GM12878 (cell line): ENCODE data around the gene STX7. TPM values are rescaled to one million over a fixed set of nuclear protein-coding genes. Genes with fewer than 3 reads are reported as not detected.

Experiments
- ATAC-seq: fragments of 200-7000 bp; cut with Tn5 transposase; 3 replicates; pipeline ENCODE4 v1.9.1; 2020; ENCODE audit warnings: mild to moderate bottlenecking, moderate library complexity
- BruUV-seq: library from RNA; stranded (reverse); fragments of 400-500 nt; replicated peaks from 2 replicates; lab custom pipeline; 2021; lab: Mats Ljungman, UMichigan
- CTCF ChIA-PET: fragments of 300-600 bp; sonication (Branson Sonifier 250); formaldehyde crosslinking; extraction: SDS; loops from one replicate; lab custom pipeline; 2021; ENCODE audit warnings: inconsistent platforms; lab: Yijun Ruan, JAX
- POLR2A ChIA-PET: fragments of 350-600 bp; formaldehyde crosslinking; extraction: SDS; loops from one replicate; lab custom pipeline; 2021; ENCODE audit warnings: inconsistent platforms; lab: Charles Lee
- RAD21 ChIA-PET: fragments of 300-600 bp; sonication (Branson Sonifier 250); formaldehyde crosslinking; loops from one replicate; lab custom pipeline; 2023; ENCODE audit warnings: antibody characterized with exemption; ENCODE audit not compliant: unreplicated experiment; lab: Charles Lee
- SMC1A ChIA-PET: fragments of 300-600 bp; sonication (Branson Sonifier 250); formaldehyde crosslinking; loops from one replicate; lab custom pipeline; 2023; ENCODE audit not compliant: unreplicated experiment, uncharacterized antibody; lab: Charles Lee
- DNase-seq: peaks from one replicate; pipeline ENCODE4 v3.0.0-alpha.2; 2011; ENCODE audit warnings: low read depth, low spot score
- FAIRE-seq: peaks from 3 replicates; lab custom pipeline; 2011; peaks lifted over from hg19 to GRCh38; lab: Jason Lieb, UNC
- H2AFZ ChIP-seq: 2 replicates; pipeline ENCODE4 v1.6.0; 2011; ENCODE audit warnings: low read depth, low read length, control low read depth; ENCODE audit not compliant: control insufficient read depth
- H3K27ac ChIP-seq: 2 replicates; pipeline ENCODE4 v1.5.1; 2011; ENCODE audit warnings: control low read depth; ENCODE audit not compliant: control insufficient read depth, insufficient read depth
- H3K27me3 ChIP-seq, 2 experiments: replicated peaks in 1 of 2; 2 replicates each; pipeline versions ENCODE4 v1.6.0 to v1.6.1; 2011; ENCODE audit warnings: low read length in 1 of 2; ENCODE audit not compliant: control insufficient read depth in 2 of 2, insufficient read depth in 2 of 2
- H3K36me3 ChIP-seq, 2 experiments: 2 replicates each; pipeline ENCODE4 v1.5.1; 2011; ENCODE audit warnings: low read length in 1 of 2; ENCODE audit not compliant: control insufficient read depth in 2 of 2, insufficient read depth in 2 of 2
- H3K4me1 ChIP-seq: 2 replicates; pipeline ENCODE4 v1.6.1; 2011; ENCODE audit warnings: mild to moderate bottlenecking, low read length, moderate library complexity, mixed read lengths; ENCODE audit not compliant: control insufficient read depth, insufficient read depth
- H3K4me2 ChIP-seq: 2 replicates; pipeline ENCODE4 v1.6.0; 2011; ENCODE audit warnings: control low read depth; ENCODE audit not compliant: control insufficient read depth, insufficient read depth
- H3K4me3 ChIP-seq: fragments of 200-600 bp; sonication (generic); 2 replicates; pipeline ENCODE4 v1.5.1; 2016
- H3K79me2 ChIP-seq: 2 replicates; pipeline ENCODE4 v1.6.0; 2011; ENCODE audit warnings: low read length; ENCODE audit not compliant: control insufficient read depth, insufficient read depth
- H3K9ac ChIP-seq: 2 replicates; pipeline ENCODE4 v1.8.0; 2011; ENCODE audit warnings: low read length, control low read depth, mixed read lengths; ENCODE audit not compliant: control insufficient read depth, insufficient read depth
- H3K9me3 ChIP-seq: replicated peaks from 3 replicates; pipeline ENCODE4 v1.5.1; 2011; ENCODE audit warnings: mild to moderate bottlenecking, low read length; ENCODE audit not compliant: control insufficient read depth, insufficient read depth
- H4K20me1 ChIP-seq: 2 replicates; pipeline ENCODE4 v1.6.0; 2011; ENCODE audit not compliant: control insufficient read depth, insufficient read depth
- JUNB ChIP-seq: IDR thresholded peaks from 2 replicates; pipeline ENCODE4 v1.6.1; 2016; ENCODE audit warnings: antibody characterized with exemption, mild to moderate bottlenecking
- MTA2 ChIP-seq: fragments of 450-650 bp; IDR thresholded peaks from 2 replicates; pipeline ENCODE4 v1.6.1; 2016; ENCODE audit warnings: low read depth, mild to moderate bottlenecking, moderate library complexity
- NRF1 ChIP-seq: conservative IDR thresholded peaks from 2 replicates; pipeline ENCODE4 v1.6.1; 2011; ENCODE audit warnings: mild to moderate bottlenecking, low read depth, low read length, improper control_type of control experiment
- SREBF1 ChIP-seq: IDR thresholded peaks from 2 replicates; pipeline ENCODE4 v1.6.1; 2012; ENCODE audit warnings: mild to moderate bottlenecking, low read length
- STAT3 ChIP-seq: IDR thresholded peaks from 2 replicates; pipeline ENCODE4 v1.6.1; 2011; ENCODE audit warnings: low read depth, low read length, improper control_type of control experiment
- TCF7 ChIP-seq: IDR thresholded peaks from 2 replicates; pipeline ENCODE4 v1.6.1; 2014; ENCODE audit warnings: antibody characterized with exemption, borderline replicate concordance
- in situ Hi-C: fragments of 300-500 bp; cut with MboI; formaldehyde crosslinking; loops from 9 replicates; pipeline ENCODE4 v1.14.3; 2018; ENCODE audit warnings: mixed read lengths
- intact Hi-C: fragments of 100-400 bp; cut with micrococcal nuclease; formaldehyde crosslinking; loops from one replicate; pipeline ENCODE4 v1.14.2; 2022; ENCODE audit not compliant: unreplicated experiment
- polyA plus RNA-seq, 11 experiments: library from polyadenylated mRNA; depleted of rRNA in 4 of 11; unstranded in 6 of 11; stranded (reverse) in 5 of 11; fragments of >200 nt; fragmentation: Nextera tagmentation in 4 of 11; fragmentation: Illumina TruSeq in 1 of 11; extraction: Ambion mirVana in 4 of 11; extraction: Trizol in 1 of 11; gene quantifications; 1 replicate in 1 of 11; 2 replicates in 10 of 11; pipeline versions ENCODE4 v1.2.1 to v1.2.3, GENCODE V29; 2011 to 2016; ENCODE audit warnings: inconsistent platforms in 2 of 11, missing spikeins in 2 of 11, low read depth in 1 of 11
- total RNA-seq, 4 experiments: library from RNA; depleted of rRNA in 3 of 4; stranded (reverse); fragments of >200 nt in 3 of 4; fragmentation: Illumina TruSeq in 1 of 4; extraction: Trizol in 1 of 4; gene quantifications; 2 replicates each; pipeline versions ENCODE4 v1.2.1 to v1.2.3, GENCODE V29; 2013 to 2021
- TF ChIP-seq, protein P1 (sequence below): fragments of 450-650 bp; formaldehyde crosslinking; IDR thresholded peaks from 2 replicates; pipeline ENCODE4 v1.4.0; 2020; ENCODE audit warnings: mild to moderate bottlenecking, moderate library complexity

Gene STX7
- total and polyA plus RNA-seq, 10 of the 15 experiments (the other 5 are each of a cell fraction or from before 2014, with no cell fraction given) = 26.5 to 75.5 (median 51.3) TPM

DNA sequence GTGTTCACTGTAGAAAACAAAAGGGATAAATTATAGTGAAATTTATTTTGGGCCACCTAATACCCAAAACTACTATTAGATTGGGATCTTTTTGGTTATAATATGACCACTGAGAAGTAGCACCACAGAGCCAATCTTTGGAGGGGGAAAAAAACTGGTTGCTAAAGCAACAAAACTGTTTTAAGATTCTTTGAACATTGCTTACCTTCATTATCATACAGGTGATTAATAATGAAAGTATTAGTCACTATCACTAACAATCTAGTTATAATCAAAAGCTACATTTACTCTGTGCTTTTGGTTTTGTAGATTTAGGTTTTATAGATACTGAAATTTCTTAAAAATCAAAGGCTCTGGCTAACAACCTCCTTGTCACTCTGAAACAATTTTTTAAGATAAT, 31.7 kb downstream of the STX7 start:
- Histone ChIP-seq H3K36me3 (peaks cover 2 to 18% of the 10 kb centered on the region in 2 experiments), H3K9ac (no peak overlapping the region), H3K4me1 (peaks cover 31% of the 10 kb centered on the region), H4K20me1 (peaks cover 3% of the 10 kb centered on the region), H3K27ac (peak overlapping the region; percentile 32; the same call in 1 of the 2 replicates), H3K27me3 (no peaks in the 10 kb centered on the region), H2AFZ (no peak overlapping the region), H3K4me3 (no peak overlapping the region), H3K9me3 (no peaks in the 10 kb centered on the region; the same call in 2 of the 3 replicates), H3K79me2 (peaks cover 74% of the 10 kb centered on the region), H3K4me2 (no peak overlapping the region)
- no peak for DNase-seq
- BruUV-seq = no TSS peak
- intact Hi-C loops = loop anchor here (5.0 to 10.0 kb wide), 2 partner anchors 114 to 566 kb away; no protein-coding TSS in a partner anchor
- SMC1A ChIA-PET = interaction anchor here (0.8 to 8.8 kb wide), 5 partner anchors 11 to 182 kb away, joined by 3 to 121 read pairs (median 4); no protein-coding TSS in a partner anchor
- CTCF ChIA-PET = interaction anchor here (0.6 to 11.0 kb wide), 10 partner anchors 9 to 805 kb away, joined by 3 to 263 read pairs (median 4); no protein-coding TSS in a partner anchor
- POLR2A ChIA-PET = no interaction called here
- peak; percentile 59 for ATAC-seq
- in situ Hi-C loops = loop anchor here (5.0 to 10.0 kb wide), 3 partner anchors 176 to 564 kb away; no protein-coding TSS in a partner anchor
- RAD21 ChIA-PET = interaction anchor here (0.6 to 9.7 kb wide), 3 partner anchors 9 to 1583 kb away, joined by 3 to 77 read pairs (median 4); no protein-coding TSS in a partner anchor
- no peak for FAIRE-seq
- TF ChIP-seq TCF7 (no peak), MTA2 (peak; percentile 22; the same call in 1 of the 2 replicates), JUNB (peak; percentile 77), SREBF1 (no peak), STAT3 (no peak), NRF1 (no peak)
- TF ChIP-seq, protein P1, sequence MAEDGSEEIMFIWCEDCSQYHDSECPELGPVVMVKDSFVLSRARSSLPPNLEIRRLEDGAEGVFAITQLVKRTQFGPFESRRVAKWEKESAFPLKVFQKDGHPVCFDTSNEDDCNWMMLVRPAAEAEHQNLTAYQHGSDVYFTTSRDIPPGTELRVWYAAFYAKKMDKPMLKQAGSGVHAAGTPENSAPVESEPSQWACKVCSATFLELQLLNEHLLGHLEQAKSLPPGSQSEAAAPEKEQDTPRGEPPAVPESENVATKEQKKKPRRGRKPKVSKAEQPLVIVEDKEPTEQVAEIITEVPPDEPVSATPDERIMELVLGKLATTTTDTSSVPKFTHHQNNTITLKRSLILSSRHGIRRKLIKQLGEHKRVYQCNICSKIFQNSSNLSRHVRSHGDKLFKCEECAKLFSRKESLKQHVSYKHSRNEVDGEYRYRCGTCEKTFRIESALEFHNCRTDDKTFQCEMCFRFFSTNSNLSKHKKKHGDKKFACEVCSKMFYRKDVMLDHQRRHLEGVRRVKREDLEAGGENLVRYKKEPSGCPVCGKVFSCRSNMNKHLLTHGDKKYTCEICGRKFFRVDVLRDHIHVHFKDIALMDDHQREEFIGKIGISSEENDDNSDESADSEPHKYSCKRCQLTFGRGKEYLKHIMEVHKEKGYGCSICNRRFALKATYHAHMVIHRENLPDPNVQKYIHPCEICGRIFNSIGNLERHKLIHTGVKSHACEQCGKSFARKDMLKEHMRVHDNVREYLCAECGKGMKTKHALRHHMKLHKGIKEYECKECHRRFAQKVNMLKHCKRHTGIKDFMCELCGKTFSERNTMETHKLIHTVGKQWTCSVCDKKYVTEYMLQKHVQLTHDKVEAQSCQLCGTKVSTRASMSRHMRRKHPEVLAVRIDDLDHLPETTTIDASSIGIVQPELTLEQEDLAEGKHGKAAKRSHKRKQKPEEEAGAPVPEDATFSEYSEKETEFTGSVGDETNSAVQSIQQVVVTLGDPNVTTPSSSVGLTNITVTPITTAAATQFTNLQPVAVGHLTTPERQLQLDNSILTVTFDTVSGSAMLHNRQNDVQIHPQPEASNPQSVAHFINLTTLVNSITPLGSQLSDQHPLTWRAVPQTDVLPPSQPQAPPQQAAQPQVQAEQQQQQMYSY (CRISPR knock-in tag) = no peak
